Progenitor cell of endocrine pancreas (in vitro differentiated cells): ENCODE results near the gene PXDN. TPM values are rescaled to one million over a fixed set of nuclear protein-coding genes. Genes with fewer than 3 reads are reported as not detected.

Experiments used
- DNase-seq: peaks from one replicate; pipeline ENCODE4 v3.0.0; 2021; ENCODE audit warnings: low spot score; ENCODE audit not compliant: unreplicated experiment
- H3K27ac Mint-ChIP-seq: 2 replicates; pipeline ENCODE4 v1.8.0; 2021; ENCODE audit warnings: mild to moderate bottlenecking, moderate library complexity, mixed read lengths
- H3K27me3 Mint-ChIP-seq: 2 replicates; pipeline ENCODE4 v1.8.0; 2021; ENCODE audit warnings: mixed read lengths
- H3K36me3 Mint-ChIP-seq: 2 replicates; pipeline ENCODE4 v1.8.0; 2022; ENCODE audit warnings: mixed read lengths; ENCODE audit not compliant: insufficient read depth
- H3K4me1 Mint-ChIP-seq: 2 replicates; pipeline ENCODE4 v1.8.0; 2021; ENCODE audit warnings: low read depth, mixed read lengths
- H3K4me3 Mint-ChIP-seq: 2 replicates; pipeline ENCODE4 v1.8.0; 2021; ENCODE audit warnings: low read depth, mild to moderate bottlenecking, moderate library complexity, mixed read lengths
- H3K9me3 Mint-ChIP-seq: 2 replicates; pipeline ENCODE4 v1.8.0; 2021; ENCODE audit warnings: low read depth, mixed read lengths
- CTCF ChIP-seq: fragments of 200-600 bp; sonication (generic); IDR thresholded peaks from one replicate; pipeline ENCODE4 v1.5.0; 2021; ENCODE audit warnings: antibody characterized with exemption, mild to moderate bottlenecking; ENCODE audit not compliant: unreplicated experiment
- total RNA-seq: library from RNA; stranded (reverse); gene quantifications from 2 replicates; pipeline ENCODE4 v1.2.1, GENCODE V29; 2021

Gene PXDN
- total RNA-seq, 1 donor from 2014 or later, result 256 TPM

GRCh38 chr2:1619556-1619955, 124.8 kb downstream of the PXDN start:
- Mint-ChIP-seq H3K36me3 (no peaks in the 10 kb centered on the region), H3K4me1 (peaks cover 3% of the 10 kb centered on the region), H3K27ac (no peak overlapping the region), H3K27me3 (peaks cover 48% of the 10 kb centered on the region), H3K4me3 (no peak overlapping the region), H3K9me3 (peaks cover 3% of the 10 kb centered on the region)
- no peak for DNase-seq
- no peak for TF ChIP-seq CTCF

GRCh38 chr2:1618974-1619373, 125.3 kb downstream of the PXDN start:
- DNase-seq, result no peak
- Mint-ChIP-seq H3K27me3 (peaks cover 51% of the 10 kb centered on the region), H3K36me3 (no peaks in the 10 kb centered on the region), H3K4me1 (peaks cover 3% of the 10 kb centered on the region), H3K4me3 (no peak overlapping the region), H3K27ac (no peak overlapping the region), H3K9me3 (peaks cover 3% of the 10 kb centered on the region)
- TF ChIP-seq CTCF, result no peak

- no peak overlapping the region for H3K27ac Mint-ChIP-seq
- H3K36me3 Mint-ChIP-seq, result no peaks in the 10 kb centered on the region
- peaks cover 52% of the 10 kb centered on the region for H3K27me3 Mint-ChIP-seq
- no peak for DNase-seq
- H3K9me3 Mint-ChIP-seq, result peaks cover 3% of the 10 kb centered on the region
- peaks cover 3% of the 10 kb centered on the region for H3K4me1 Mint-ChIP-seq
- no peak overlapping the region for H3K4me3 Mint-ChIP-seq
- no peak for TF ChIP-seq CTCF
These were observed 125.9 kb downstream of the PXDN start for GRCh38 chr2:1618191-1618961.

- Mint-ChIP-seq H3K27me3 (peaks cover 54% of the 10 kb centered on the region), H3K27ac (no peak overlapping the region), H3K9me3 (peaks cover 3% of the 10 kb centered on the region), H3K36me3 (no peaks in the 10 kb centered on the region), H3K4me1 (peaks cover 3% of the 10 kb centered on the region), H3K4me3 (no peak overlapping the region)
- no peak for TF ChIP-seq CTCF
- no peak for DNase-seq
These were observed 126.8 kb downstream of the PXDN start for GRCh38 chr2:1617425-1618021.

GRCh38 chr2:1614564-1614963, 129.8 kb downstream of the PXDN start:
- TF ChIP-seq CTCF, result no peak
- peaks cover 51% of the 10 kb centered on the region for H3K27me3 Mint-ChIP-seq
- H3K27ac Mint-ChIP-seq, result no peak overlapping the region
- no peak for DNase-seq
- peaks cover 3% of the 10 kb centered on the region for H3K4me1 Mint-ChIP-seq
- no peak overlapping the region for H3K4me3 Mint-ChIP-seq
- H3K9me3 Mint-ChIP-seq, result no peaks in the 10 kb centered on the region
- H3K36me3 Mint-ChIP-seq, result no peaks in the 10 kb centered on the region
